Osteoblast (primary cell): ENCODE data around the gene MAD1L1. TPM values are rescaled to one million over a fixed set of nuclear protein-coding genes. Genes with fewer than 3 reads are reported as not detected.

Experiments used
- DNase-seq: peaks from one replicate; pipeline ENCODE4 v3.0.0; 2011; ENCODE audit warnings: low spot score, mixed read lengths; ENCODE audit not compliant: insufficient read length; ENCODE audit errors: missing footprints
- H2AFZ ChIP-seq: 2 replicates; pipeline ENCODE4 v1.6.0; 2011; ENCODE audit warnings: mild to moderate bottlenecking, low read length
- H3K27ac ChIP-seq: 2 replicates; pipeline ENCODE4 v1.5.1; 2011; ENCODE audit warnings: mild to moderate bottlenecking, low read depth, low read length, moderate library complexity
- H3K27me3 ChIP-seq: 2 replicates; pipeline ENCODE4 v1.6.0; 2012; ENCODE audit warnings: mild to moderate bottlenecking, control low read depth, inconsistent platforms, low read length, moderate library complexity; ENCODE audit not compliant: insufficient read depth
- H3K36me3 ChIP-seq: 2 replicates; pipeline ENCODE4 v1.5.1; 2011; ENCODE audit warnings: mild to moderate bottlenecking, low read length, control low read depth, moderate library complexity; ENCODE audit not compliant: insufficient read depth
- H3K4me1 ChIP-seq: 2 replicates; pipeline ENCODE4 v1.5.1; 2011; ENCODE audit warnings: mild to moderate bottlenecking, low read length, control low read depth, moderate library complexity; ENCODE audit not compliant: insufficient read depth
- H3K4me2 ChIP-seq: 2 replicates; pipeline ENCODE4 v1.6.0; 2011; ENCODE audit warnings: mild to moderate bottlenecking, low read length; ENCODE audit not compliant: insufficient read depth
- H3K4me3 ChIP-seq: fragments of 200-600 bp; sonication (generic); 3 replicates; pipeline ENCODE4 v1.5.1; 2012; ENCODE audit warnings: mild to moderate bottlenecking, low read length, inconsistent platforms; ENCODE audit not compliant: insufficient read depth
- H3K79me2 ChIP-seq: 2 replicates; pipeline ENCODE4 v1.6.0; 2012; ENCODE audit warnings: mild to moderate bottlenecking, low read length, control low read depth, inconsistent platforms; ENCODE audit not compliant: insufficient read depth
- H3K9me3 ChIP-seq: 2 replicates; pipeline ENCODE4 v1.5.1; 2011; ENCODE audit warnings: low read depth, low read length, control low read depth
- H4K20me1 ChIP-seq: 2 replicates; pipeline ENCODE4 v1.6.0; 2012; ENCODE audit warnings: mild to moderate bottlenecking, low read length, control low read depth; ENCODE audit not compliant: insufficient read depth
- CTCF ChIP-seq: IDR thresholded peaks from 2 replicates; pipeline ENCODE4 v1.5.1; 2011; ENCODE audit warnings: mild to moderate bottlenecking, low read depth, low read length, moderate library complexity; ENCODE audit errors: extremely low read depth
- total RNA-seq: library from RNA; depleted of rRNA; stranded (reverse); fragments of >200 nt; gene quantifications from 2 replicates; pipeline ENCODE4 v1.2.3, GENCODE V29; 2012

MAD1L1 gene
- total RNA-seq, 1 donor, result 66.2 TPM

GRCh38 chr7:2279896-2280295 lies 47.2 kb upstream of the MAD1L1 start:
- Histone ChIP-seq H3K27ac (no peak overlapping the region), H3K36me3 (no peaks in the 10 kb centered on the region), H3K27me3 (no peaks in the 10 kb centered on the region), H3K4me3 (no peak overlapping the region), H3K79me2 (peaks cover 53% of the 10 kb centered on the region), H3K9me3 (no peaks in the 10 kb centered on the region), H4K20me1 (no peaks in the 10 kb centered on the region), H2AFZ (no peak overlapping the region), H3K4me1 (peaks cover 9% of the 10 kb centered on the region), H3K4me2 (no peak overlapping the region)
- DNase-seq, result peak; percentile 75
- no peak for TF ChIP-seq CTCF

- H3K4me1 ChIP-seq, result peaks cover 9% of the 10 kb centered on the region
- H3K9me3 ChIP-seq, result no peaks in the 10 kb centered on the region
- no peak for TF ChIP-seq CTCF
- H3K4me2 ChIP-seq, result no peak overlapping the region
- H2AFZ ChIP-seq, result no peak overlapping the region
- no peak overlapping the region for H3K27ac ChIP-seq
- H3K4me3 ChIP-seq, result no peak overlapping the region
- H3K36me3 ChIP-seq, result no peaks in the 10 kb centered on the region
- H4K20me1 ChIP-seq, result no peaks in the 10 kb centered on the region
- DNase-seq, result peak; percentile 66
- no peaks in the 10 kb centered on the region for H3K27me3 ChIP-seq
- H3K79me2 ChIP-seq, result peaks cover 43% of the 10 kb centered on the region
These were observed 45.3 kb upstream of the MAD1L1 start for GRCh38 chr7:2278026-2278425.

- Histone ChIP-seq H3K4me2 (no peak overlapping the region), H3K27me3 (no peaks in the 10 kb centered on the region), H3K27ac (no peak overlapping the region), H4K20me1 (no peaks in the 10 kb centered on the region), H3K4me3 (no peak overlapping the region), H2AFZ (no peak overlapping the region), H3K9me3 (no peaks in the 10 kb centered on the region), H3K36me3 (no peaks in the 10 kb centered on the region), H3K79me2 (peaks cover 26% of the 10 kb centered on the region), H3K4me1 (no peaks in the 10 kb centered on the region)
- DNase-seq, result no peak
- no peak for TF ChIP-seq CTCF
These were observed 43.4 kb upstream of the MAD1L1 start for GRCh38 chr7:2276107-2276506.

- H4K20me1 ChIP-seq, result no peaks in the 10 kb centered on the region
- H3K4me1 ChIP-seq, result no peaks in the 10 kb centered on the region
- H3K4me2 ChIP-seq, result no peak overlapping the region
- H3K4me3 ChIP-seq, result no peak overlapping the region
- no peaks in the 10 kb centered on the region for H3K9me3 ChIP-seq
- no peaks in the 10 kb centered on the region for H3K27me3 ChIP-seq
- no peak overlapping the region for H2AFZ ChIP-seq
- peak; percentile 63 for DNase-seq
- no peak for TF ChIP-seq CTCF
- no peaks in the 10 kb centered on the region for H3K36me3 ChIP-seq
- H3K27ac ChIP-seq, result no peak overlapping the region
- peaks cover 20% of the 10 kb centered on the region for H3K79me2 ChIP-seq
These were observed 42.4 kb upstream of the MAD1L1 start for GRCh38 chr7:2275101-2275500.
